ENCODE data around the gene MRM2. TPM values are rescaled to one million over a fixed set of nuclear protein-coding genes. Genes with fewer than 3 reads are reported as not detected.

The MRM2 gene
- total and polyA plus RNA-seq, 2 experiments from 2014 or later, result 14.8 to 31.3 TPM

- no peaks in the 10 kb centered on the region for H3K27me3 ChIP-seq
- WGBS (ENCODE audit: low lambda C conversion rate, missing lambda C conversion rate), result 87% methylated on average over 20 of the region's 20 CpGs
- no peaks in the 10 kb centered on the region for H3K79me2 ChIP-seq
- no peak overlapping the region for H2AFZ ChIP-seq
- TF ChIP-seq, protein P1, sequence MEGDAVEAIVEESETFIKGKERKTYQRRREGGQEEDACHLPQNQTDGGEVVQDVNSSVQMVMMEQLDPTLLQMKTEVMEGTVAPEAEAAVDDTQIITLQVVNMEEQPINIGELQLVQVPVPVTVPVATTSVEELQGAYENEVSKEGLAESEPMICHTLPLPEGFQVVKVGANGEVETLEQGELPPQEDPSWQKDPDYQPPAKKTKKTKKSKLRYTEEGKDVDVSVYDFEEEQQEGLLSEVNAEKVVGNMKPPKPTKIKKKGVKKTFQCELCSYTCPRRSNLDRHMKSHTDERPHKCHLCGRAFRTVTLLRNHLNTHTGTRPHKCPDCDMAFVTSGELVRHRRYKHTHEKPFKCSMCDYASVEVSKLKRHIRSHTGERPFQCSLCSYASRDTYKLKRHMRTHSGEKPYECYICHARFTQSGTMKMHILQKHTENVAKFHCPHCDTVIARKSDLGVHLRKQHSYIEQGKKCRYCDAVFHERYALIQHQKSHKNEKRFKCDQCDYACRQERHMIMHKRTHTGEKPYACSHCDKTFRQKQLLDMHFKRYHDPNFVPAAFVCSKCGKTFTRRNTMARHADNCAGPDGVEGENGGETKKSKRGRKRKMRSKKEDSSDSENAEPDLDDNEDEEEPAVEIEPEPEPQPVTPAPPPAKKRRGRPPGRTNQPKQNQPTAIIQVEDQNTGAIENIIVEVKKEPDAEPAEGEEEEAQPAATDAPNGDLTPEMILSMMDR (IDR thresholded peaks at IDR 0.05; ENCODE audit: poor library complexity), result peak; percentile 36
- TF ChIP-seq EZH2 (IDR thresholded peaks at IDR 0.05; ENCODE audit: borderline replicate concordance), result no peak
- DNase-seq (ENCODE audit: low spot score), result peak; percentile 43
- H3K4me1 ChIP-seq (ENCODE audit: insufficient read depth), result peaks cover 25% of the 10 kb centered on the region
- no peak overlapping the region for H3K4me3 ChIP-seq
- no peaks in the 10 kb centered on the region for H3K9me3 ChIP-seq (ENCODE audit: low read depth)
- no peaks in the 10 kb centered on the region for H3K9me2 ChIP-seq (replicated peaks; ENCODE audit: insufficient read depth)
- no peaks in the 10 kb centered on the region for H4K20me1 ChIP-seq (ENCODE audit: insufficient read depth, poor library complexity, severe bottlenecking)
- H3K4me2 ChIP-seq, result peak overlapping the region; percentile 34
- H3K27ac ChIP-seq, result no peak overlapping the region
- H3K36me3 ChIP-seq (replicated peaks; ENCODE audit: insufficient read depth, low read depth), result no peaks in the 10 kb centered on the region
Observed at GRCh38 chr7:2202901-2203765, 38.9 kb downstream of the MRM2 start.

- Histone ChIP-seq H4K20me1 (ENCODE audit: insufficient read depth, poor library complexity, severe bottlenecking) (no peaks in the 10 kb centered on the region), H3K79me2 (no peaks in the 10 kb centered on the region), H3K27me3 (no peaks in the 10 kb centered on the region), H3K27ac (no peak overlapping the region), H3K36me3 (replicated peaks; ENCODE audit: insufficient read depth, low read depth) (no peaks in the 10 kb centered on the region), H3K4me1 (ENCODE audit: insufficient read depth) (peaks cover 25% of the 10 kb centered on the region), H3K9me3 (ENCODE audit: low read depth) (no peaks in the 10 kb centered on the region), H3K4me3 (no peak overlapping the region), H2AFZ (no peak overlapping the region), H3K4me2 (no peak overlapping the region), H3K9me2 (replicated peaks; ENCODE audit: insufficient read depth) (no peaks in the 10 kb centered on the region)
- WGBS (ENCODE audit: low lambda C conversion rate, missing lambda C conversion rate), result 82% methylated on average over 14 of the region's 14 CpGs
- TF ChIP-seq EZH2phosphoT487 (IDR thresholded peaks at IDR 0.05; ENCODE audit: low read depth, severe bottlenecking, unreplicated experiment), result no peak
- DNase-seq (ENCODE audit: low spot score), result no peak
Observed at GRCh38 chr7:2202361-2202761, 39.6 kb downstream of the MRM2 start.

- H3K9me2 ChIP-seq (replicated peaks; ENCODE audit: insufficient read depth), result no peaks in the 10 kb centered on the region
- no peak overlapping the region for H3K27ac ChIP-seq
- no peak for DNase-seq (ENCODE audit: low spot score)
- TF ChIP-seq, protein P1 (IDR thresholded peaks at IDR 0.05; ENCODE audit: poor library complexity), result no peak
- TF ChIP-seq EZH2 (IDR thresholded peaks at IDR 0.05; ENCODE audit: borderline replicate concordance), result no peak
- no peak for TF ChIP-seq EZH2phosphoT487 (IDR thresholded peaks at IDR 0.05; ENCODE audit: low read depth, severe bottlenecking, unreplicated experiment)
- no peaks in the 10 kb centered on the region for H3K27me3 ChIP-seq
- no peak overlapping the region for H3K4me3 ChIP-seq
- H2AFZ ChIP-seq, result no peak overlapping the region
- no peaks in the 10 kb centered on the region for H4K20me1 ChIP-seq (ENCODE audit: insufficient read depth, poor library complexity, severe bottlenecking)
- no peak overlapping the region for H3K4me2 ChIP-seq
- H3K9me3 ChIP-seq (ENCODE audit: low read depth), result no peaks in the 10 kb centered on the region
- H3K4me1 ChIP-seq (ENCODE audit: insufficient read depth), result peaks cover 25% of the 10 kb centered on the region
- no peaks in the 10 kb centered on the region for H3K79me2 ChIP-seq
- 89% methylated on average over 26 of the region's 31 CpGs for WGBS (ENCODE audit: low lambda C conversion rate, missing lambda C conversion rate)
- H3K36me3 ChIP-seq (replicated peaks; ENCODE audit: insufficient read depth, low read depth), result no peaks in the 10 kb centered on the region
Observed at GRCh38 chr7:2201686-2202360, 40.2 kb downstream of the MRM2 start.

DNA sequence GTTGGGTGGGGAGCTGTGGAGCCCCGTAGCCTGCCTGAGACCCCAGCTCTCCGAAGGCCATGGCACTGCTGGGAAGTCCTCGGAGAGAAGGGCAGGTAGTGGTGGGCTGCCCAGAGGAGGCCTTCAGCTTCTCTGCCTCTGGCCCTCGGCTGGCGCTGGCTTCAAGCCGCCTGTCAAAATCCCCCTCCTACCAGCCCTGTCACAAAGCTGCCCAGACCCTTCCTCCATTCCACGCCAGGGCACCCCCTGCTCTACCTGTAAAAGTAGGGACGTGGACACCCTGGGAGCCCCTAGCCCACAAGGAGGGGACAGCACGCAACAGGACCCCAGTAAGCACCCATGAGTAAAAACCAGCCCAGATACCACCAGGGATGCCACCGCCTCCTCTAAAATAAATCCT lies 40.9 kb downstream of the MRM2 start:
- H3K4me1 ChIP-seq (ENCODE audit: insufficient read depth), result peaks cover 25% of the 10 kb centered on the region
- TF ChIP-seq EZH2phosphoT487 (IDR thresholded peaks at IDR 0.05; ENCODE audit: low read depth, severe bottlenecking, unreplicated experiment), result no peak
- TF ChIP-seq, protein P1 (IDR thresholded peaks at IDR 0.05; ENCODE audit: poor library complexity), result no peak
- no peak for TF ChIP-seq EZH2 (IDR thresholded peaks at IDR 0.05; ENCODE audit: borderline replicate concordance)
- no peak overlapping the region for H3K27ac ChIP-seq
- H3K27me3 ChIP-seq, result no peaks in the 10 kb centered on the region
- no peak for DNase-seq (ENCODE audit: low spot score)
- H4K20me1 ChIP-seq (ENCODE audit: insufficient read depth, poor library complexity, severe bottlenecking), result no peaks in the 10 kb centered on the region
- no peaks in the 10 kb centered on the region for H3K9me2 ChIP-seq (replicated peaks; ENCODE audit: insufficient read depth)
- WGBS (ENCODE audit: low lambda C conversion rate, missing lambda C conversion rate), result 97% methylated on average over 9 of the region's 10 CpGs
- no peaks in the 10 kb centered on the region for H3K9me3 ChIP-seq (ENCODE audit: low read depth)
- no peak overlapping the region for H3K4me3 ChIP-seq
- no peaks in the 10 kb centered on the region for H3K79me2 ChIP-seq
- no peak overlapping the region for H2AFZ ChIP-seq
- H3K4me2 ChIP-seq, result no peak overlapping the region
- no peaks in the 10 kb centered on the region for H3K36me3 ChIP-seq (replicated peaks; ENCODE audit: insufficient read depth, low read depth)

Measured in hepatocyte (in vitro differentiated cells).